ENCODE data around the gene LAMP5. TPM values are rescaled to one million over a fixed set of nuclear protein-coding genes. Genes with fewer than 3 reads are reported as not detected.

LAMP5 gene
- total RNA-seq, 2 experiments from 2014 or later, result not detected

DNA sequence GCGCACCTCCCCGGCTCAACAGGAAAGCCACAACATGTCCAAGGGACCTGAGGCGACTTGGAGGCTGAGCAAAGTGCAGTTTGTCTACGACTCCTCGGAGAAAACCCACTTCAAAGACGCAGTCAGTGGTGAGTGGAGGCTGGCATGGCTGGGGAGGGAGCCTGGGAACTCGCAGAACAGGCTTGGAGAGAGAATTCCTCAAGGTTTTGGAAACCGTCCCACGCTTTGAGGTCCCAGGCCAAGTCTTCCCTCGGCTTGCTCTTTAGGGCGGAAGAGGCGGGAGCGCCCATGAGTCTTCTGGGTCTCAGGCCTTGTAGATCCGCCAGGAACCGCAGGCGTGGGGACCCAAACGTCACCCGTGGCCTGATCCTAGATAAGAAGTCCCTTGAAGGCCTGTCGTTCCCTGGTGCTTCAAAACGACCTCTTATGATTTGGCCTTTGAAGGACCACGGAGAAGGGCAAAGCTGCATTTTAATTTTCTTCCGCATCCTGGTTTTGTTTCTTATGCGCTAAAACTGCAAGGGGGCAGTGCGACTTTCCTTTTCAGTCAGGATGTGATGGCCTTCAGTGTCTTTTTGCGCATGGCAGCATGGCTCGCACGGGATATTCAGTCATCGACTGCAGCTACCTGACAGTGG, 2.0 kb downstream of the LAMP5 start:
- POLR2A ChIA-PET, result no interaction called here
- intact Hi-C loops (cut with DNase I, micrococcal nuclease), result no loop called here
- H3K9me3 Mint-ChIP-seq (ENCODE audit: low read depth), result no peaks in the 10 kb centered on the region
- no peaks in the 10 kb centered on the region for H3K4me1 Mint-ChIP-seq
- CTCF ChIA-PET, result no interaction called here
- ATAC-seq, result no peak
- peaks cover 59% of the 10 kb centered on the region for H3K27me3 Mint-ChIP-seq
- no peak overlapping the region for H3K27ac Mint-ChIP-seq
- H3K36me3 Mint-ChIP-seq (ENCODE audit: low read depth), result no peaks in the 10 kb centered on the region
- H3K4me3 Mint-ChIP-seq, result no peak overlapping the region
- DNase-seq, result no peak

DNA sequence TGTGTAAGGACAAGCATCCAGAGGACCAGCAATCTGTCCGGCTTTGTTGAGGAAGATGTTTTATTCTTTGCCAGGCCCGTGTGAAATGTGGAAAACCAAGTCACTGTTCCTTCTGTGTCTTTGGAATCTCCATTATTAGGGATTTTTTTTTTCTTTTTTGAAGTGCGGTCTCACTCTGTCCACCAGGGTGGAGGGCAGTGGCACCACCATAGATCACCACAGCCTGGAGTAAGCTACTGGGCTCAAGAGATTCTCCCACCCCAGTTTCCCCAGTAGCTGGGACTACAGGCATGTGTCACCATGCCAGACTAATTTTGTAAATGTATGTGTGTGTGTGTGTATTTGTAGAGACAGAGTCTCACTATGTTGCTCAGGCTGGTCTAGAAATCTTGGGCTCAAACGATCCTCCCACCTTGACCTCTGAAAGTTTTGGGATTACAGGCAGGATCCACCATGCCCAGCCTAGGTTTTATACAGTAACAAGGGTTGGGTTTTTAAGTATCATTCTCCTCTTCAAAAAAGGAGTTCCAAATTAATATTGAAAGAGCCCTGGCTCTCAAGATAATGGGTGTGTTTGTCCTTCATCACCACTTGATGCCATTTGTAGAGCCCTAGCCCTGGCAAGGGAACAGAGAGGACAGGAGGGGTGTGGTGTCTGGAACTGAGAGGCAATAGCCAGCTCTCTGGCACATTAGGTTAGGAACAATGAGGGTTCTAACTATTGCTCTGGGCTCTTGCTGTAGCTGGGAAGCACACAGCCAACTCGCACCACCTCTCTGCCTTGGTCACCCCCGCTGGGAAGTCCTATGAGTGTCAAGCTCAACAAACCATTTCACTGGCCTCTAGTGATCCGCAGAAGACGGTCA, 3.1 kb downstream of the LAMP5 start:
- no peaks in the 10 kb centered on the region for H3K36me3 Mint-ChIP-seq (ENCODE audit: low read depth)
- ChIA-PET POLR2A (no interaction called here), CTCF (no interaction called here)
- ATAC-seq, result no peak
- no peaks in the 10 kb centered on the region for H3K9me3 Mint-ChIP-seq (ENCODE audit: low read depth)
- peaks cover 55% of the 10 kb centered on the region for H3K27me3 Mint-ChIP-seq
- no peaks in the 10 kb centered on the region for H3K4me1 Mint-ChIP-seq
- intact Hi-C loops (cut with DNase I, micrococcal nuclease), result no loop called here
- no peak for DNase-seq
- no peak overlapping the region for H3K27ac Mint-ChIP-seq
- no peak overlapping the region for H3K4me3 Mint-ChIP-seq

- peaks cover 52% of the 10 kb centered on the region for H3K27me3 Mint-ChIP-seq
- H3K36me3 Mint-ChIP-seq (ENCODE audit: low read depth), result no peaks in the 10 kb centered on the region
- ChIA-PET POLR2A (interaction anchor here (0.7 kb wide), 1 partner anchor 733 kb away, joined by 3 read pairs; no protein-coding TSS in a partner anchor), CTCF (no interaction called here)
- no peak for DNase-seq
- ATAC-seq, result no peak
- H3K4me3 Mint-ChIP-seq, result no peak overlapping the region
- H3K9me3 Mint-ChIP-seq (ENCODE audit: low read depth), result no peaks in the 10 kb centered on the region
- H3K27ac Mint-ChIP-seq, result no peak overlapping the region
- intact Hi-C loops (cut with DNase I, micrococcal nuclease), result no loop called here
- no peaks in the 10 kb centered on the region for H3K4me1 Mint-ChIP-seq
Observed at GRCh38 chr20:9518576-9519175, 4.3 kb downstream of the LAMP5 start.

GRCh38 chr20:9520086-9520485, 5.7 kb downstream of the LAMP5 start:
- DNase-seq (no peak), ATAC-seq (no peak)
- Mint-ChIP-seq H3K27me3 (peaks cover 39% of the 10 kb centered on the region), H3K36me3 (ENCODE audit: low read depth) (no peaks in the 10 kb centered on the region), H3K9me3 (ENCODE audit: low read depth) (no peaks in the 10 kb centered on the region), H3K27ac (no peak overlapping the region), H3K4me3 (no peak overlapping the region), H3K4me1 (no peaks in the 10 kb centered on the region)
- ChIA-PET CTCF (no interaction called here), POLR2A (no interaction called here)
- intact Hi-C loops (cut with DNase I, micrococcal nuclease), result no loop called here

GRCh38 chr20:9523636-9524035, 9.2 kb downstream of the LAMP5 start:
- H3K9me3 Mint-ChIP-seq (ENCODE audit: low read depth), result no peaks in the 10 kb centered on the region
- peaks cover 10% of the 10 kb centered on the region for H3K27me3 Mint-ChIP-seq
- H3K4me3 Mint-ChIP-seq, result no peak overlapping the region
- POLR2A ChIA-PET, result no interaction called here
- CTCF ChIA-PET, result no interaction called here
- intact Hi-C loops (cut with DNase I, micrococcal nuclease), result no loop called here
- ATAC-seq (no peak), DNase-seq (no peak)
- no peaks in the 10 kb centered on the region for H3K4me1 Mint-ChIP-seq
- H3K36me3 Mint-ChIP-seq (ENCODE audit: low read depth), result no peaks in the 10 kb centered on the region
- H3K27ac Mint-ChIP-seq, result no peak overlapping the region

DNA sequence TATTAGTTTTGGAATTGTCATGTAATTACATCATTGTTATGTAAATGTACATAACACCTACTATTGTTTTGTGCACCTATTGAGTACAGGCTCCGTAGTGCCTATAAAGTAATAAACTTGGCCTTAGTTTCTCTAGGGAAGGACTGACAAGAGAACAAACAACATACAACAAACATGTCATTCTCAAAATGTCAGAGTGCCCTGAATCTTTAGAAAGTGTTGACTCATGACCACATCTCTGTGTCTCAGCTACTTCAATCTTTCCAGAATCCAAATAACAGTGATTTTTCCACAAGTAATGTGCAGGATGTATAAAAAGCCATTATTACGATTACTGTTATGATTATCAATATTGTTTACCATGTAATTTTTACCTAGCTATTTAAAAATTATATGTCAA, 17.2 kb downstream of the LAMP5 start:
- peaks cover 2% of the 10 kb centered on the region for H3K27me3 Mint-ChIP-seq
- CTCF ChIA-PET, result interaction anchor here (0.7 kb wide), 1 partner anchor 10 kb away, joined by 3 read pairs; no protein-coding TSS in a partner anchor
- DNase-seq, result no peak
- no peak for ATAC-seq
- no peak overlapping the region for H3K27ac Mint-ChIP-seq
- H3K4me3 Mint-ChIP-seq, result no peak overlapping the region
- no peaks in the 10 kb centered on the region for H3K4me1 Mint-ChIP-seq
- POLR2A ChIA-PET, result no interaction called here
- intact Hi-C loops (cut with DNase I, micrococcal nuclease), result no loop called here
- no peaks in the 10 kb centered on the region for H3K9me3 Mint-ChIP-seq (ENCODE audit: low read depth)
- H3K36me3 Mint-ChIP-seq (ENCODE audit: low read depth), result no peaks in the 10 kb centered on the region

DNA sequence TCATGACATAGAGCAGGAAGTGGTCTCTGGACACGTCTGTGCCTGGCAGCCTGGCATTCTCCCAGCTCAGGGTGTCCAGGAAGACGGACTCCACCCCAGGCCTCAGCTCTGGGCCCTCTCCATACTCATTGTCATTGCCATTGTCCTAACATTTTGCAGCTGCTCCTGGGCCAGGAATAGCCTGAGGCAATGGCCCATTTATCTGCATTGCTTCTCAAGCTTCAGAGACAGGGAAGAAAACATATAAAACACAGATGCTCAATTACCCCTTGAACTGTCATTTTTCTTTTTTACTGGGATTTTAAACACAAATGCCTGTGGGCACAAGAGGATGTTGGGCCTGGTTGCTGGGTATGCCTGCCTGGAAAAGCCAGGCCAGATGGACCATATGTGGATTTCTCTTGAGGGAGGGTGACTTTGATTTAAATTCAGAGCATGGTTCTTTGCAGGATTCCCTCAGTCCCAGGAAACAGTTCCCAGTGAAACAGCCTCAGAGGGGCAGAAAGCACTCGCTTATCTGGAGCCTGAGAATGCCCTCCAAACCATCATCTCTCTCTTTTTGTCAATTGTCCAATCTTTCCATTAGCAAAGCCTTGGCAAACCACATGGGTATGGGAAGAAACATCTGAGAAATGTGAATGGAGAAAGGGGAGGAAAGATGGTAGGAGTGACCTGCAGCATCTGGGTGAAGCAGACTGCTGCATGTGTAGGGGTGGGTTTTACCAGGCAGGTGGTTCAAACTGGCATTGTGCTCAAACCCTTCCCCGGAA, 17.9 kb downstream of the LAMP5 start:
- intact Hi-C loops (cut with DNase I, micrococcal nuclease), result no loop called here
- no peaks in the 10 kb centered on the region for H3K36me3 Mint-ChIP-seq (ENCODE audit: low read depth)
- H3K9me3 Mint-ChIP-seq (ENCODE audit: low read depth), result no peaks in the 10 kb centered on the region
- H3K4me1 Mint-ChIP-seq, result no peaks in the 10 kb centered on the region
- no peak overlapping the region for H3K4me3 Mint-ChIP-seq
- ATAC-seq, result no peak
- no peak overlapping the region for H3K27ac Mint-ChIP-seq
- ChIA-PET CTCF (interaction anchor here (0.7 kb wide), 1 partner anchor 9 kb away, joined by 3 read pairs; no protein-coding TSS in a partner anchor), POLR2A (no interaction called here)
- DNase-seq, result no peak
- peaks cover 3% of the 10 kb centered on the region for H3K27me3 Mint-ChIP-seq

GRCh38 chr20:9534025-9534424, 19.6 kb downstream of the LAMP5 start:
- POLR2A ChIA-PET, result no interaction called here

GRCh38 chr20:9535449-9535848, 21.1 kb downstream of the LAMP5 start:
- no peak overlapping the region for H3K4me3 Mint-ChIP-seq
- intact Hi-C loops (cut with DNase I, micrococcal nuclease), result no loop called here
- no peaks in the 10 kb centered on the region for H3K36me3 Mint-ChIP-seq (ENCODE audit: low read depth)
- no peak for DNase-seq
- H3K27ac Mint-ChIP-seq, result no peak overlapping the region
- no peaks in the 10 kb centered on the region for H3K4me1 Mint-ChIP-seq
- ChIA-PET POLR2A (no interaction called here), CTCF (no interaction called here)
- H3K9me3 Mint-ChIP-seq (ENCODE audit: low read depth), result no peaks in the 10 kb centered on the region
- ATAC-seq, result no peak
- peaks cover 2% of the 10 kb centered on the region for H3K27me3 Mint-ChIP-seq

More at GRCh38 chr20:9534025-9534424, 19.6 kb downstream of the LAMP5 start:
- no peaks in the 10 kb centered on the region for H3K36me3 Mint-ChIP-seq (ENCODE audit: low read depth)
- H3K4me3 Mint-ChIP-seq, result no peak overlapping the region
- no peaks in the 10 kb centered on the region for H3K9me3 Mint-ChIP-seq (ENCODE audit: low read depth)
- CTCF ChIA-PET, result no interaction called here
- ATAC-seq (no peak), DNase-seq (no peak)
- no peak overlapping the region for H3K27ac Mint-ChIP-seq
- no peaks in the 10 kb centered on the region for H3K4me1 Mint-ChIP-seq
- intact Hi-C loops (cut with DNase I, micrococcal nuclease), result no loop called here
- H3K27me3 Mint-ChIP-seq, result peaks cover 3% of the 10 kb centered on the region

DNA sequence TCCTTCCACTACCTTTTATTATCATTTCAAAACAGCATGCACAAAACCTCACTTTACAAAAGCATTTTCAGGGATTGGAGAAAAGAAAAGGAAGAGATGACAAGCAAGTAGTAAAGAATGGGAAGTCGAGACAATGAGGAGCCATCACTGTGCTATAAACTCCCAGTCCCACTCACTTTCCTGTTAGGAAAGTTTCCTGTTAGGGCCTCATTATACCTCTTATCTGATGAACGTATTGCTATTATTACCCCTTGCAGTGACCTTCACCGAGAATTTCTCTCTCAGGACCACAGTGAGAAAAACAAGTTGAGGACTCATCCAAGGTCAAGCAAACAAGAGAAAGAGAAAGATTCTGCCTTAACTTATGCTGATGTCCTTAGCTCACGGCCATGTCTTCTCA, 28.8 kb downstream of the LAMP5 start:
- ATAC-seq (no peak), DNase-seq (no peak)
- no peaks in the 10 kb centered on the region for H3K36me3 Mint-ChIP-seq (ENCODE audit: low read depth)
- peaks cover 3% of the 10 kb centered on the region for H3K27me3 Mint-ChIP-seq
- no peaks in the 10 kb centered on the region for H3K4me1 Mint-ChIP-seq
- no peak overlapping the region for H3K27ac Mint-ChIP-seq
- H3K9me3 Mint-ChIP-seq (ENCODE audit: low read depth), result no peaks in the 10 kb centered on the region
- CTCF ChIA-PET, result no interaction called here
- POLR2A ChIA-PET, result no interaction called here
- intact Hi-C loops (cut with DNase I, micrococcal nuclease), result no loop called here
- no peak overlapping the region for H3K4me3 Mint-ChIP-seq

DNA sequence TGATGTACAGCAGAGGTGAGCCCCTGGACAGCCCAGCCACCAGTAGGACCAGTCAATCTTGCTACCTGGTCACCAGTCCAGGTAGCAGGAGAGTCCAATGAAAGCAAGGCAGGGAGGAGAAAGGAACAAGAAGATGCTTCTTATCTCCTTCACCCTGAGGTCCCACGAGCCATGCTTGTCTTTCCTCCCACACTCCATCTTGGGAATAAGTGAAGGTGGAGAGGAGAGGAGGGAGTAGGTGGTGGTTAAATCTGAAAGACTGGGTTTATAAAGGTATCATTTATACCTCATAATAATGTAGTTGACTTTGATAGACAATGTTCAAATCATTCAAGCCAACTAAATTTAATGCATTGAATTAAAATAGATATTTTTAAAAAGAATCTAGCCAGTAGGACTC, 35.9 kb downstream of the LAMP5 start:
- H3K4me1 Mint-ChIP-seq, result no peaks in the 10 kb centered on the region
- DNase-seq, result no peak
- POLR2A ChIA-PET, result no interaction called here

More for the DNA sequence above, 35.9 kb downstream of the LAMP5 start:
- H3K27ac Mint-ChIP-seq, result no peak overlapping the region
- CTCF ChIA-PET, result no interaction called here
- intact Hi-C loops (cut with DNase I, micrococcal nuclease), result no loop called here
- ATAC-seq, result no peak
- no peaks in the 10 kb centered on the region for H3K36me3 Mint-ChIP-seq (ENCODE audit: low read depth)
- no peaks in the 10 kb centered on the region for H3K9me3 Mint-ChIP-seq (ENCODE audit: low read depth)
- peaks cover 3% of the 10 kb centered on the region for H3K27me3 Mint-ChIP-seq
- no peak overlapping the region for H3K4me3 Mint-ChIP-seq

Measured in activated CD4-positive, alpha-beta T cell treated with anti-CD3 and anti-CD28 coated beads for 36 hours (primary cell).